ENCODE measurements around the gene ALPK3.

DNA sequence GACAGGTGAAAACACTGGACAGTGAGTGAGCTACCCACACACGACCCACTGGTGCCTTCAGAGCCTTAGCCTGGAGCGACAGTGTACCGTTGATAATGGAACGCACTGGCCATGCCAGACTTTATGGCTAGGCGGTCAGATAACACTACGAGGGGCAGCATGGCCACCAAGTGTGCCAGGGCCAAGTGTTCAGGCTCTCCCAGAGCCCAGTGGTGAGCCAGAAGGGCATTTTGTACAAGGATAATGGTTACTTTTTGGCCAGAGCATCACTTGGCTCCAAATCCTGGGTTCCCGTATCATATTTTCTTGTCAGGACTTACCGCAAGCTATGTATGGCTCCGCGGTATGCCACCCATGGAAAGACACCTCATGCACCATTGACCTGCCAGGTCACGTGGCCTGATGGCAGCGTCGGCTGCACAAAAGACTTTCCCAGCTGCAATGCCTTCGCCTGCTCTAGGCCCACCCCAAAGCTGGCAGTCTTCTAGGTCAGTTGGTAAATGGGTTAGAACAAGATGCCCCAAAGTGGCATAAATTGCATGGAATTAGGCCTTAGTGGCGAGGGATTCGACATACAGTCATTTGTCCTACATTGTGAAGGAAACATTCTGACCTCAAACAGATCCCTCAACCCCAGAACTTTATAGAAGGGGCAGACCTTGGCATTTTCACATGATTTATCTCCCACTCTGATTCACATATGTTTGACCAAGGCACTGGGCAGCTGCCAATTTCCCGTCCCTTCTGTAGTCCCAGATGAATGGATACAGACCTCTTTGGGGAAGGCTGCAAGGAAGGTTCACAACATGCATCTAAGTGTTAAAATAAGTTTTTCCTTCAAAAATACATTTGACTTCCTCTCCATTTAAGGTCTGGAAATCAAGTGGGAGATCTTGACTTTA, 55.1 kb downstream of the ALPK3 start:
- TF ChIP-seq CTCF (IDR thresholded peaks at IDR 0.05), result no peak
- TF ChIP-seq ZFX (IDR thresholded peaks at IDR 0.05; ENCODE audit: borderline replicate concordance), result no peak

Measured in 22Rv1 (cell line).